GM21529 (cell line): ENCODE data around the gene PSMC1.

ENCODE experiments used
- ATAC-seq: cut with Tn5 transposase; IDR thresholded peaks from one replicate; pipeline ENCODE4 v1.9.1; 2021; ENCODE audit not compliant: unreplicated experiment

The PSMC1 gene

GRCh38 chr14:90275820-90276219 is 19.5 kb downstream of the PSMC1 start:
- ATAC-seq = no peak

GRCh38 chr14:90276646-90277367 is 20.5 kb downstream of the PSMC1 start:
- no peak for ATAC-seq

DNA sequence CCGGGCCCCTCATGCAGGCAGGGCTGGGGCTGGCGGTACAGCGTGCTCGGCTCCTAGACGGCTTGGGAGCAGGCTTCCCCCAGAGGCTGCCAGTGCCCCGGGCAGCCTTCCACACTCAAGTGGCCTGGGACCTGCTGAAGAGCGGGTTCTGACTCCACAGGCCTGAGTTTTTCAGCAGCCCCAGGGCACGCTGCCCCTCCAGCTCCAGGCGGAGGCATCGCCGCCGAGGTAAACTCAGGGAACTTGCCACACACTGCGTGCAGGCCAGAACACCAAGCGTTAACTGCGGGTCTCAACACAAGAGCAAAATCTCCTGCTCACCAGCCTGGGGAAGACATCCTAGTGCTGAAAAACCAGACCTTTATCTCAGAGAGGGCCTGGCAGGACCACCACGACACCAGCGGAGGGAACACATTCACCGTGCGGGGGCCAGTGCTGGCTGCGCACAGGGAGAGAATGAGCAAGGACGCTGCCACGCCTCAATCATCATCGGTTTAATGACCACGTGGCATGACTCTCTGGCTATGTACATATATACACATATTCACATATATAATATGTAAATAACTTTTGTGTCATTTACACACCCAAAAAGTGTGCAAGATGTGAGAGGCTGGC is 21.3 kb downstream of the PSMC1 start:
- ATAC-seq = no peak

GRCh38 chr14:90278199-90279175 is 22.1 kb downstream of the PSMC1 start:
- no peak for ATAC-seq

- no peak for ATAC-seq
These were observed 23.7 kb downstream of the PSMC1 start for GRCh38 chr14:90280096-90280495.

DNA sequence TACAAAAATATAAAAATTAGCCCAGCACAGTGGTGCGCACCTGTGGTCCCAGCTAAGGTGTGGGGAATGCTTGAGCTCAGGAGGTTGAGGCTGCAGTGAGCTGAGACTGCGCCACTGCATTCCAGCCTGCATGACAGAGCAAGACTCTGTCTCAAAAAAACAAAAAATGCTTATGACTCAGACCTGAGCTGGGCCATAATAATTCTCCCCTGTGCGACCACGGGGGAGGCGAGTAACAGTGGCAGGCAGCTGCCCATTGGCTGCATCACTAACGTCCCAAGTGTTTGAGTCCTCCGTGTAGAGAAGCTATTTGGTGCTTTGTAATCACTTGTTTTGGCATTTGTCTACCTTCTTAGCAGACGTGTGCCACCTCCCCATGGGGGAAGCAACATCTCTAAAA is 24.9 kb downstream of the PSMC1 start:
- no peak for ATAC-seq

GRCh38 chr14:90281756-90282155 is 25.4 kb downstream of the PSMC1 start:
- no peak for ATAC-seq

GRCh38 chr14:90287791-90288190 is 31.4 kb downstream of the PSMC1 start:
- ATAC-seq = no peak

DNA sequence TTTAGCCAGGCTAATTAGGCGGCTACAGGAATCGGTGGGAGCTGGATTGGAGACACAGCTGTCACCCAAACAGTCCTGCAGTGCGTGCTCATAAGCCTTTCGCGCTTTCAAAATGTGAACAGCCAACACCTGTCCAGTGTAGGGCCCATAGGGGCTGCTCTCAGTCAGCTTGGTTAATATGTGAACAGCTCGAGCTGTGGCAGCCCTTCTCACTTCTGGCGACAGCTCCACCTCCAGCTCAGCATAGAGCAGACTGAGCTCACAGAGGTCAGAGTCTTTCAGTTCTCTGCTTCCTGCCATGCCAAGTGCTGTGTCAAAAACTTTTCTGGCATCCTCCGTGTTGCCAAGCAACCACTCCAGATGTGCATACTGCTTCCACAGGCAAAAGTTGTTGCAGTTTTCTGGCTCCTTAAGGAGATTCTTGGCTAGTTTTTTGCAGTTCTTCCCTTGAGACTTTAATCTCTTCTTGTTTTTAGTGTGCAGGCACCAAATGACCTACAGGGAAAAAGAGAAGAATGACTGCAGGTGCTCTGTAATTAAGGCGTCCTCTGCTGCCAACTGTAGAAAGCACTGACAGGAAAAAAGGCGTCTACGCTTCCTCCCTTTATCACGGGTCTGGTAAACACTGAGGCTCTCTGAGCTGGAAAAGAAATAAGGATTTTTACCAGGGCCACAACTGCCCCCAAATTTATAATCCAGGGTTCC is 32.5 kb downstream of the PSMC1 start:
- peak; percentile 88 for ATAC-seq

DNA sequence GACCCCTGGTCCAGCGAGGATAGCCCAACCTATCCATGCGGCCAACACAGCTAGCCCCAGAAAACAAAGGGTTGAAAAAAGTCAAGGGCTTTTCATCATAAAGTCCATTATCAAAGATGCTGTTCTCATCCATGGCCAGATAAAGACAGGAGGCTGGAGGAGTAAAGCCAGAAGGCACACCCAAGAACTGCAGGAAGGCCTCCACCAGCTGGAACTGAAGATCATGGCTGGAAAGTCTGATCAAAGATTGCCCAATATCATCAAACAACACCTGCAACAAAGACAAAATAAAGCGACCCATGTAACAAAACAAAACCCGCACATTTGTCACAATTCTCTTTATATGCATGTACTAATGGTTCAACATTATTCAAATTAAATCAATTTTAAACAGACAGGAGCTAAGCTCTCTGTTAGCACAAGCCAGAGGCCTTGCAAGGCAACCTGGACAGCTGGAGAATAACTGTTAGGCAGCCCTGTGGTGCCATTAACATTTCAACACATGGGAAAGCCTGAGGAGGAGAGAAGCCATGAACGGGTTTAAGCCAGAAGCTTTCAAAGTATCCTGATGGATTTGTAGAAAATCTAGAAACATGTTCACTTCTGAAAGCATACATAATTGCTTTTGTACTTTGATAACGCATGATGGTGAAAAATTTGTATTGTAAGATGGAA is 34.1 kb downstream of the PSMC1 start:
- ATAC-seq = no peak

DNA sequence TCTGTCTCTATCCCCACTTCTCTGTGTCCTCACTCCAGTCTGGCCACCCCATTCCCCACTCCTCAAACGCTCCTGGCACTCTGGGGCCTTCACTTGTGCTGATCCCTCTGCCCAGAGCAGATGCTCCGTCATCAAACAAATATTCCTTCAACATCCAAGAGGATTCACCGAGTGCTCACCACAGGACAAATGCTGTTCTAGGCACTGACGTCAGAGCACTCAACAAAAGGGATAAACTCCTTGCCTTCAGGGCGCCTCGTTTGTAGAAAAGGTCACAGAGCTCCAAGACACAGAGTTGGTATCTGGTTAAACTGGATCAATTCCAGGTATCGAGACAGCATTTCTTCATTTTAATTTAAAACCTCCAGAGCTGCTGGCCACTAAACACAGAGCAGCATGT is 35.3 kb downstream of the PSMC1 start:
- ATAC-seq = no peak

DNA sequence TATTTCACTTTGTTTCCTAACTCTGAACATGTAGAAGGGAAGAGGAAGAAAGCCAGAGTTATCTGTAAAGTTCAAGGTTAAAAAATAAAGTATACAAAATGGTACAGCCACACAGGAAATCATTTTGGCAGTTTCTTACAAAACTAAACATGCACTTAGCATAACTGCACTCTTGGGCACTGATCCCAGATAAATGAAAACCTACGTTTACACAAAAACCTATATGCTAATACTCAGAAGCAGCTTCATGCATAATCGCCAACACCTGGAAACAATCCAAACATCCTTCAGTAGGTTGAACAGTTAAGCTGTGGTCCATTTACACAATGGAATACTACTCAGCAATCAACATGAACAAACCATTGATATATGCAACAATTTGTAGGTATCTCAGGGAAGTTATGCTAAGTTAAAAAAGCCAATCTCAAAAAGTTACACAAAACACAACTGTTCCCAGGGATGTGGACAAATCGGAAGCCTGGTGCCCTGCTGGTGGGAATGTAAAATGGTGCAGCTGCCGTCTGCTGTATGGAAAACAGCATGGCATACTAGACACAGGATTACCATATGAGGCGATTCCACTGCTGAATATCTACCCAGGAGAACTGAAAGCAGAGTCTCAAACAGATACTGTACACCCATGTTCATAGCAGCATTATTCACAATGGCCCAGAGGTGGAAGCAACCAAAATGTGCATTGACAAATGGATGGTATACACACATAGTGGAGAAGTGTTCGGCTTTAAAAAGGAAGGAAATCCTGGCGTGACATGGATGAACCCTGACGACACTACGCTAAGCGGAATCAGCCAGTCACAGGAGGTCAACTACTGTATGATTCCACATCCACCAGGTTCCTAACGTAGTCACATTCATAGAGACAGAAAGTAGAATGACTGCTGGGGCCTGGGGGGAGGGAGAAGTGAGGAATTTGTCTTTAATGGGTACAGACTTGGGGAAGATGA is 37.7 kb downstream of the PSMC1 start:
- ATAC-seq = no peak

- no peak for ATAC-seq
These were observed 38.5 kb downstream of the PSMC1 start for GRCh38 chr14:90294872-90295271.

GRCh38 chr14:90295870-90296516 is 39.6 kb downstream of the PSMC1 start:
- no peak for ATAC-seq

DNA sequence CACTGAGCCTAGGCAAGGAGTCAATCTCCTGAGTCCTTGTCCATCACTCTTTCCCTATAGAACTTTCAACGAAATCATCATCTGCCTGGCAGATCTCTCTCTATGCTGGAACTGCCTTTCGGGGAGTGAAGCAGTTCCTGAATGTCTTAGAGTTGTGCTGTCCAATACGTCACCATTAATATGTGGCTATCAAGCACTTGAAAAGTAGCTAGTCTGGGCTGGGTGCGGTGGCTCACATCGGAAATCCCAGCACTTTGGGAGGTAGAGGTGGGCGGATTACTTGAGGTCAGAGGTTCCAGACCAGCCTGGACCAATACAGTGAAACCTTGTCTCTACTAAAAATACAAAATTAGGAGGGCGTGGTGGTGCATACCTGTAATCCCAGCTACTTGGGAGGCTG is 40.3 kb downstream of the PSMC1 start:
- no peak for ATAC-seq

DNA sequence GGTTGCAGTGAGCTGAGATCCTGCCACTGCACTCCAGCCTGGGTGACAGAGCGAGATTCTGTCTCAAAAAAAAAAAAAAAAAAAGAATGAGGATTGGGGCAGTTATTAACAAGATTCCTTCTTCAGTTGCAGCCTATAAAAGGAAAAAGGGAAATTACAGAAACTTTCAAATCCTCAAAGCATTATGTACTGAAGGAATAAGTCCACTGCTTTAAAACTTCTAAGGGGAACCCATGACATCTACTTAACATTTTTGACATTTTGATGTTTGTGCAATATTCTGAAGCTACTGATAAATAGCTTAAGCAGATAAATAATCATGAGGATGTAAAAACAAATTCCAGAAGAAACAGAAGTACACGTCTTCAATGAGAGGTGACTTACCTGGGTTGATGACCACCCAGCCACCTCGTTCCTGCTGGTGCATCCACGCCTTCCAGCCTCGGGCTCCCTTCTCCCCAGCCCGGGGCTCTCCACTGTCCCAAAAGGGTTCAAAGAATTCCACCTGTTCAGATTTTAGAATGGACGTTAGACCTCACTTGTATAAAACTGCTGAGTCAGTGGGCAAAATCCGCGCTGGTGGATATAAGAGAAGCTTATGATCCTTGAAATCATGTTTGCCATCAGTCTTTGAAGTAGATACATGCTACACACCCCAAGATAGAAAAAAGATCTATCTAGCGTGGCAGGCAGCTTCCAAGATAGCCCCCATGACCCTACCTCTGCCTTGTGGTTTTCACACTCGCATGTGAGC is 41.7 kb downstream of the PSMC1 start:
- ATAC-seq = no peak

GRCh38 chr14:90299408-90299807 is 43.1 kb downstream of the PSMC1 start:
- no peak for ATAC-seq

GRCh38 chr14:90300611-90301047 is 44.3 kb downstream of the PSMC1 start:
- no peak for ATAC-seq
